ENCODE data around the gene SMAD4.

- TF ChIP-seq EP300 (IDR thresholded peaks at IDR 0.05; ENCODE audit: borderline replicate concordance in 1 of 2, low read depth in 2 of 2, low read length in 2 of 2) (no peak), E2F6 (IDR thresholded peaks at IDR 0.05) (no peak)
- TF ChIP-seq, protein P1, sequence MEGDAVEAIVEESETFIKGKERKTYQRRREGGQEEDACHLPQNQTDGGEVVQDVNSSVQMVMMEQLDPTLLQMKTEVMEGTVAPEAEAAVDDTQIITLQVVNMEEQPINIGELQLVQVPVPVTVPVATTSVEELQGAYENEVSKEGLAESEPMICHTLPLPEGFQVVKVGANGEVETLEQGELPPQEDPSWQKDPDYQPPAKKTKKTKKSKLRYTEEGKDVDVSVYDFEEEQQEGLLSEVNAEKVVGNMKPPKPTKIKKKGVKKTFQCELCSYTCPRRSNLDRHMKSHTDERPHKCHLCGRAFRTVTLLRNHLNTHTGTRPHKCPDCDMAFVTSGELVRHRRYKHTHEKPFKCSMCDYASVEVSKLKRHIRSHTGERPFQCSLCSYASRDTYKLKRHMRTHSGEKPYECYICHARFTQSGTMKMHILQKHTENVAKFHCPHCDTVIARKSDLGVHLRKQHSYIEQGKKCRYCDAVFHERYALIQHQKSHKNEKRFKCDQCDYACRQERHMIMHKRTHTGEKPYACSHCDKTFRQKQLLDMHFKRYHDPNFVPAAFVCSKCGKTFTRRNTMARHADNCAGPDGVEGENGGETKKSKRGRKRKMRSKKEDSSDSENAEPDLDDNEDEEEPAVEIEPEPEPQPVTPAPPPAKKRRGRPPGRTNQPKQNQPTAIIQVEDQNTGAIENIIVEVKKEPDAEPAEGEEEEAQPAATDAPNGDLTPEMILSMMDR (IDR thresholded peaks at IDR 0.05; ENCODE audit: control extremely low read depth in 1 of 3, insufficient read depth in 1 of 3, low read depth in 1 of 3, low read length in 3 of 3), result no peak
Measured at GRCh38 chr18:51107598-51108305, 77.7 kb downstream of the SMAD4 start.

All from H1 (cell line).